G401.6 (cell line): Measurements from ENCODE around the gene TECPR2.
"Not testable (repeated sequence)": the region's sequence is repeated elsewhere in the genome, so short reads cannot be mapped to it uniquely, and the experiment has no call there.

Experiments
- FAIRE-seq: peaks from 2 replicates; lab custom pipeline; 2012; peaks lifted over from hg19 to GRCh38; lab: Jason Lieb, UNC

The TECPR2 gene

GRCh38 chr14:102333390-102333789, 29.4 kb upstream of the TECPR2 start:
- no peak for FAIRE-seq

- no peak for FAIRE-seq
Observed at GRCh38 chr14:102333795-102334705, 28.7 kb upstream of the TECPR2 start.

DNA sequence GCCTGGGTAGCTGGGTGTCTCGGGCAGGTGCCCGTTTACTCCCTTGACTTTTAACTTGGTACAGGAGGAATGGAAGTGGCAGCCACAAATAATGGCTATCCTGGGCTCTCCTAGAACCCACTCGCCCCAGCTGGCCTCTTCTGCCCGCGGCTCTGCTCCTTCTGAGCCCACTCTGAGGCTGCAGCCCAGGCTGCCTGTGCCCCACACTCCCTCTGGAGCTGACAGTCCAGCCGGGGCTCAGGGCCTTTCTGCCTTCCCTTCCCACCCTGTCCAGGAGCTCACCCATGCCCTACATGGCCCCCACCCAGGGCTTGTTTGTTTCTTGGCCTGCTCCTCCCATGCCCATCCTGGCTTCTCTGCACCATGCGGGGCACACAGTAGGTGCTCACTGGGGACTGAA, 27.6 kb upstream of the TECPR2 start:
- no peak for FAIRE-seq

DNA sequence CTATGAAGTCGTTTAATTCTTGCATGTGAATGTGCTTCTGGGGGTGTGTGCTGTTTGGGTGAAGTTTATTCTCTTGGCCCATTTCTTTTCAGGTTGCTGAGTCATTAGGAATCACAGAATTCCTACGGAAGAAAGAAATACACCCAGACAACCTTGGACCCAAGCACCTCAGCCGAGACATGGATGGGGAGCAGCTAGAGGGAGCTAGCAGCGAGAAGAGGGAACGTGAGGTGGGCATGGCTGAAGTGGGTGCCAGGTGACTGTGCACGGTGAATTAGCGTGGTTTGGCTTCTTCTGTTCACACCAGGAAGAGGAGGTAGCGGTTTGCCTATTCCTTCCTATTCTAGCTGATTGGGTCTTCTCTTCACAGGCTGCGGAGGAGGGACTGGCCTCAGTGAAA, 24.0 kb upstream of the TECPR2 start:
- FAIRE-seq = no peak

- no peak for FAIRE-seq
Observed at GRCh38 chr14:102341566-102341965, 21.2 kb upstream of the TECPR2 start.

DNA sequence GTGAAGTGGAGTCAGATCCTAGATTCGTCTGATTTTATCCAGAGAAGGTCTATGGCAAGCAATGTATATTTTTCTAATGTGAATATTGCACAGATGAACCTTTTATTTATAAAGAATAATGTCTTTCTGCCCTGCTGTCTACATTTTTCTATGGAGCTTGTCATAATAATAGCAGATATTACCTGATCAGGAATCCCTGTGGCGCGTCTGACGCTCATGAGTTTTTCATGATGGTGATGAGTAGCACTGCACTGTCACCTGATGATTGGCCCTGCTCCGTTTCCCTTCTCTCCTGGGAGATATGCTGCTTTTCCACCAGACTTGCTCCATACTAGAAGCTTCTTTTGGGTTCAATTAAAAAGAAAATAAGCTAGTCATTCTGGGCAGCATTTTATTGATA, 20.5 kb upstream of the TECPR2 start:
- no peak for FAIRE-seq

GRCh38 chr14:102344084-102344483, 18.7 kb upstream of the TECPR2 start:
- no peak for FAIRE-seq

GRCh38 chr14:102344485-102344884, 18.3 kb upstream of the TECPR2 start:
- no peak for FAIRE-seq

DNA sequence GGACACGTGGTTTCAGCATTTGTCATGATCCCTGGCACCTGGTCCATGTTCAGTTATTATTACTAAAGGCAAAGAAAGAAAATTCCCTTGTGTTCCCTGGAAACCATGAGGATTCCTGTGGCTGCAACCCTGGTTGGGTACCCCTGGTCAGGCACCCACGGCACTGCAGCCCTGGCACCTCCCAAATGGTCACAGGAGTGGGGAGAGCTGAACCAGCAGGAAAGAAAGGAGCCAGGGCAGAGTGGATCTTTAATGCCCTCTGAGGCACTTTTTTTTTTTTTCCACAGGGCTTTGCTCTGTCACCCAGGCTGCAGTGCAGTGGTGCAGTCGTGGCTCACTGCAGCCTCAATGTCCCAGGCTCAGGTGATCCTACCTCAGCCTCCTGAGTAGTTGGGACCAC, 17.5 kb upstream of the TECPR2 start:
- no peak for FAIRE-seq

GRCh38 chr14:102346645-102347044, 16.1 kb upstream of the TECPR2 start:
- no peak for FAIRE-seq

DNA sequence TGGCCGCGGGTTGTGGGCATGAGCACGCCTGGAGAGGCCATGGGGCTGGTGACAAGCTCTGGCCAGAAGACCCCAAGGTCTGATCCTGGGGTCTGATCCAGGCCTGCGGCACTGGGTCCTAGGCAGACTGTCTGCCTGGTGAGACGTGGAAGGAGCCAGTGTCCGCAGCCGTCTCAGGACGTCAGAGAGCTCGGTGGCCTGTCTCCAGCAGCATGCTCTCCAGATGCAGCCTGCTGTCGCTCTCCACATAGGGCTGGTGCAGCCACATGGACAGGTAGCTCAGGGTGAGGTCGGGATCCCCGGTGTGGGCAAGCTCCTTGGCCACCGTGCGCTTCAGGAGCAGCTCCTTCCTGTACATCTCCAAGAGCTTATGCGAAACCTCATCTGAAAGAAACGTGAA, 14.4 kb upstream of the TECPR2 start:
- no peak for FAIRE-seq

GRCh38 chr14:102351023-102351422, 11.7 kb upstream of the TECPR2 start:
- no peak for FAIRE-seq

GRCh38 chr14:102351593-102351992, 11.1 kb upstream of the TECPR2 start:
- FAIRE-seq = not testable (repeated sequence)

GRCh38 chr14:102352213-102352612, 10.5 kb upstream of the TECPR2 start:
- no peak for FAIRE-seq

- no peak for FAIRE-seq
Observed at GRCh38 chr14:102353126-102353619, 9.6 kb upstream of the TECPR2 start.

- no peak for FAIRE-seq
Observed at GRCh38 chr14:102356280-102356679, 6.5 kb upstream of the TECPR2 start.

DNA sequence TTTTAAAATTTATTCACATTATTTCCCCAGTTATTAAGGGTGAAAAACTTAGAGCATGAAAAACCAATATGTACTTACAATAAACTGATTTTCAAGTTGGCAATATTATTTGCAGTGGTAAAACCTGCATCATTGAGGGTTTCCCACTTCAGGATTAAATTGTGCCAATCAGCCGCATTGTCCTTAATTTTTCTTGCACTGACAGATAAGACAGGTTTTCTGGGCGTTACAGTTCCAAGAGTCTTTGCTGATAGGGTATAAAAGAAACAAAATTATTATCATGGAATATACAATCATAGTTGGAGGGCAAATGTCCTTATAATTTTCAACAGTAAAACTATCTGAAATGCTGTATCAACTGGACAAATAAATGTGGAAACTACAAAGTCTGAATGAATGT, 3.4 kb upstream of the TECPR2 start:
- FAIRE-seq = no peak

DNA sequence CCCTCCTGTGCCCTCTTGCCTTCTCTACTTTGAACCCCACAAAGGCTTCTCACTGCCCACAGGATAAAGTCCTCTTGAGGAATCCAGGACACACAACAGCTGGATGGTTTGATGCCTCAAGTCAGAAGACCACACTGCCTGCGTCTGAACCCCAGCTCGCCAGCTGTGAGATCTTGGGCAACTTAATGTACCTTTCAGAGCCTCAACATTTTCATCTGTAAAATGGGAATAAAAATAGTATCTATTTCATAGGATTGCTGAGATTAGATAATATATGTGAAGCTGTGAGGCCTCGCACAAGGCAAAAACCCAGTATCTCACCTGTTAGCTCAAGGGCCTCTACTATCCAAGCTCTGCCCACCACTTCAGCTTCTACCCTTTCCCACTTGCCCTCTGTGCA, 2.4 kb upstream of the TECPR2 start:
- FAIRE-seq = no peak

- FAIRE-seq = no peak
Observed at GRCh38 chr14:102362084-102362483, 657 bp upstream of the TECPR2 start.

- no peak for FAIRE-seq
Observed at GRCh38 chr14:102363182-102363943, 622 bp downstream of the TECPR2 start.

- FAIRE-seq = no peak
Observed at GRCh38 chr14:102370305-102370809, 7.6 kb downstream of the TECPR2 start.

DNA sequence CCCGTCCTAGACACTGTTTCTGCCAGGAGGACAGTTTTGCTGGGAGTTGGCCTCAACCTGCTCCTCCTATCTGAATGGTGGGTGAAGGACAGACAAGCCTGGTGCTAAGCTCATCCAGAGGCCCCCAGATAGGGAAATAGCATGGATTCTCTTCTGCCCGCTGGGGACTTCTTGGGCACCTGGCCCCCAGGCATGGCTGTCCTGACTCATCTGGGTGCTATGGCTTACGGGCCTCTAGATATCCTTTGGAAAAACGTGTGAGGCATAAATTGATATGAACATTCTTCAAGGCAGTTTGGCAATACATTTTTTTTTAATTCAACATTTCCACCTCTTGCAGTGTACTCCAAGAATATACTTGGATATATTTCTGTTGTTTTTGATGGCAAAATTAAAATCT, 8.6 kb downstream of the TECPR2 start:
- no peak for FAIRE-seq

GRCh38 chr14:102373110-102373509, 10.4 kb downstream of the TECPR2 start:
- FAIRE-seq = no peak
